NCI-H82 (cell line): ENCODE data around the gene STAT6.

Experiments used
- DNase-seq: peaks from one replicate; lab custom pipeline; 2025; lab: John Stamatoyannopoulos, UW

Gene STAT6

GRCh38 chr12:57111031-57111734 lies at the start of gene STAT6:
Gene STAT6, minus strand, starts transcription at chr12:57111362. Its CDS starts 3,084 bp downstream, at chr12:57108278.
- DNase-seq = peak; percentile 34

- no peak for DNase-seq
Measured at GRCh38 chr12:57160741-57161140, 49.6 kb upstream of the STAT6 start.

GRCh38 chr12:57160040-57160439 lies 48.9 kb upstream of the STAT6 start:
- DNase-seq = no peak

- no peak for DNase-seq
Measured at GRCh38 chr12:57159311-57159710, 48.1 kb upstream of the STAT6 start.

GRCh38 chr12:57158665-57159064 lies 47.5 kb upstream of the STAT6 start:
- DNase-seq = no peak

- DNase-seq = no peak
Measured at GRCh38 chr12:57158186-57158585, 47.0 kb upstream of the STAT6 start.

- no peak for DNase-seq
Measured at GRCh38 chr12:57157588-57158173, 46.5 kb upstream of the STAT6 start.

GRCh38 chr12:57156701-57157403 lies 45.7 kb upstream of the STAT6 start:
- DNase-seq = no peak

GRCh38 chr12:57154804-57155434 lies 43.8 kb upstream of the STAT6 start:
- DNase-seq = no peak

- no peak for DNase-seq
Measured at GRCh38 chr12:57154076-57154475, 42.9 kb upstream of the STAT6 start.

- no peak for DNase-seq
Measured at GRCh38 chr12:57153415-57153997, 42.3 kb upstream of the STAT6 start.

- no peak for DNase-seq
Measured at GRCh38 chr12:57152639-57153038, 41.5 kb upstream of the STAT6 start.

- no peak for DNase-seq
Measured at GRCh38 chr12:57151741-57152630, 40.8 kb upstream of the STAT6 start.

- DNase-seq = no peak
Measured at GRCh38 chr12:57150400-57151000, 39.3 kb upstream of the STAT6 start.

- DNase-seq = no peak
Measured at GRCh38 chr12:57149245-57149900, 38.2 kb upstream of the STAT6 start.

GRCh38 chr12:57148469-57149244 lies 37.5 kb upstream of the STAT6 start:
- no peak for DNase-seq

- DNase-seq = no peak
Measured at GRCh38 chr12:57146961-57147944, 36.1 kb upstream of the STAT6 start, which contains the start of gene LRP1-AS. Gene LRP1-AS, minus strand, starts transcription at chr12:57147619.

- DNase-seq = no peak
Measured at GRCh38 chr12:57146092-57146491, 34.9 kb upstream of the STAT6 start.
